Measurements from ENCODE around the gene CCDC192. TPM values are rescaled to one million over a fixed set of nuclear protein-coding genes. Genes with fewer than 3 reads are reported as not detected.

Gene CCDC192
- total and polyA plus RNA-seq, 2 experiments from 2014 or later = 0.40 TPM; not detected in 1

- H2AFZ ChIP-seq = no peak overlapping the region
- no peak overlapping the region for H3K4me3 ChIP-seq
- H3K27me3 ChIP-seq (ENCODE audit: insufficient read depth) = peaks cover 62% of the 10 kb centered on the region
- peaks cover 8% of the 10 kb centered on the region; the same call in 1 of the 2 replicates for H3K4me1 ChIP-seq (ENCODE audit: insufficient read depth)
- TF ChIP-seq ETS1 (IDR thresholded peaks at IDR 0.05) (no peak), REST (IDR thresholded peaks at IDR 0.05; ENCODE audit: unreplicated experiment) (no peak), POLR2AphosphoS5 (IDR thresholded peaks at IDR 0.05; ENCODE audit: low read depth) (no peak), NANOG (IDR thresholded peaks at IDR 0.05; ENCODE audit: borderline replicate concordance) (no peak)
- H3K4me2 ChIP-seq = no peak overlapping the region
- H3K27me3 Mint-ChIP-seq (ENCODE audit: insufficient read depth, low read depth, poor library complexity) = peaks cover 62% of the 10 kb centered on the region
- 0 out of 2 replicates have a peak, but pooled peaks cover 10% of the 10 kb centered on the region for H4K20me1 ChIP-seq (replicated peaks; ENCODE audit: insufficient read depth)
- no peaks in the 10 kb centered on the region for H3K9me2 ChIP-seq (ENCODE audit: insufficient read depth)
- no peaks in the 10 kb centered on the region for H3K36me3 Mint-ChIP-seq (ENCODE audit: low read depth)
- no peak overlapping the region for H3K4me3 Mint-ChIP-seq
- DNase-seq (ENCODE audit: low spot score) (no peak), ATAC-seq (no peak)
- no peaks in the 10 kb centered on the region for H3F3A ChIP-seq (replicated peaks; ENCODE audit: low read depth)
- H3K27ac Mint-ChIP-seq = no peak overlapping the region
- H3K27ac ChIP-seq (ENCODE audit: low read depth) = no peak overlapping the region
- peaks cover 6% of the 10 kb centered on the region; the same call in 2 of the 3 replicates for H3K4me1 Mint-ChIP-seq
- H3K36me3 ChIP-seq (ENCODE audit: insufficient read depth) = no peaks in the 10 kb centered on the region
- no peaks in the 10 kb centered on the region for H3K79me2 ChIP-seq (replicated peaks; ENCODE audit: insufficient read depth)
- no peaks in the 10 kb centered on the region for H3K9me3 Mint-ChIP-seq
Observed at GRCh38 chr5:127935398-127935797, 232.2 kb downstream of the CCDC192 start.

GRCh38 chr5:127936439-127936972, 233.3 kb downstream of the CCDC192 start:
- H3K79me2 ChIP-seq (replicated peaks; ENCODE audit: insufficient read depth) = no peaks in the 10 kb centered on the region
- no peak overlapping the region for H3K27ac ChIP-seq (ENCODE audit: low read depth)
- peaks cover 16% of the 10 kb centered on the region for H3K4me1 Mint-ChIP-seq
- no peak overlapping the region for H2AFZ ChIP-seq
- ATAC-seq = no peak
- no peak overlapping the region for H3K4me3 Mint-ChIP-seq
- no peak overlapping the region for H3K4me2 ChIP-seq
- H3K4me3 ChIP-seq = no peak overlapping the region
- no peaks in the 10 kb centered on the region for H3K9me2 ChIP-seq (ENCODE audit: insufficient read depth)
- H3K36me3 ChIP-seq (ENCODE audit: insufficient read depth) = no peaks in the 10 kb centered on the region
- peaks cover 62% of the 10 kb centered on the region for H3K27me3 ChIP-seq (ENCODE audit: insufficient read depth)
- peaks cover 60% of the 10 kb centered on the region for H3K27me3 Mint-ChIP-seq (ENCODE audit: insufficient read depth, low read depth, poor library complexity)
- H4K20me1 ChIP-seq (replicated peaks; ENCODE audit: insufficient read depth) = 0 out of 2 replicates have a peak, but pooled peaks cover 10% of the 10 kb centered on the region
- H3K9me3 Mint-ChIP-seq = no peaks in the 10 kb centered on the region
- H3K36me3 Mint-ChIP-seq (ENCODE audit: low read depth) = no peaks in the 10 kb centered on the region
- H3F3A ChIP-seq (replicated peaks; ENCODE audit: low read depth) = no peaks in the 10 kb centered on the region
- H3K27ac Mint-ChIP-seq = no peak overlapping the region
- DNase-seq (ENCODE audit: low spot score) = no peak
- peaks cover 19% of the 10 kb centered on the region for H3K4me1 ChIP-seq (ENCODE audit: insufficient read depth)
- TF ChIP-seq EZH2 (IDR thresholded peaks at IDR 0.05; ENCODE audit: low read depth, unreplicated experiment) = no peak
- TF ChIP-seq ZNF331 (CRISPR knock-in tag; IDR thresholded peaks at IDR 0.05; ENCODE audit: low read depth) = no peak
- TF ChIP-seq EZH2phosphoT487 (IDR thresholded peaks at IDR 0.05; ENCODE audit: unreplicated experiment) = no peak
- no peak for TF ChIP-seq CTCF (conservative IDR thresholded peaks at IDR 0.05; ENCODE audit: low read depth in 2 of 2)
- no peak for TF ChIP-seq STAT1 (IDR thresholded peaks at IDR 0.05; ENCODE audit: unreplicated experiment)
- no peak for TF ChIP-seq CREB1 (CRISPR knock-in tag; IDR thresholded peaks at IDR 0.05; ENCODE audit: low read depth)
- TF ChIP-seq POLR2AphosphoS5 (IDR thresholded peaks at IDR 0.05; ENCODE audit: low read depth) = no peak
- TF ChIP-seq ZNF114 (CRISPR knock-in tag; IDR thresholded peaks at IDR 0.05) = no peak
- TF ChIP-seq JUNB (IDR thresholded peaks at IDR 0.05; ENCODE audit: unreplicated experiment) = no peak
- TF ChIP-seq ETS1 (IDR thresholded peaks at IDR 0.05) = no peak
- no peak for TF ChIP-seq NANOG (IDR thresholded peaks at IDR 0.05; ENCODE audit: borderline replicate concordance)
- no peak for TF ChIP-seq REST (IDR thresholded peaks at IDR 0.05; ENCODE audit: unreplicated experiment)
